ENCODE data around the gene STX1B.
"Not testable (repeated sequence)": the region's sequence is repeated elsewhere in the genome, so short reads cannot be mapped to it uniquely, and the experiment has no call there.

Gene STX1B

GRCh38 chr16:31017756-31018155, 7.3 kb upstream of the STX1B start:
- WGBS, 2 experiments = 91 to 95% methylated on average over 9 to 10 of the region's 10 CpGs
- not testable (repeated sequence) for H3K4me1 ChIP-seq (ENCODE audit: control insufficient read depth, insufficient read depth, low read length); H3K9me3 ChIP-seq (ENCODE audit: control insufficient read depth, low read length); H3K27me3 ChIP-seq (ENCODE audit: control insufficient read depth, insufficient read depth, low read length, poor library complexity, severe bottlenecking); H3K36me3 ChIP-seq (ENCODE audit: control insufficient read depth, insufficient read depth, low read length); H3K4me3 ChIP-seq (ENCODE audit: insufficient read depth, low read depth, low read length); H3K27ac ChIP-seq (ENCODE audit: insufficient read depth, low read depth, low read length, poor library complexity, severe bottlenecking)

- no peaks in the 10 kb centered on the region for H3K36me3 ChIP-seq (ENCODE audit: control insufficient read depth, insufficient read depth, low read length)
- H3K4me1 ChIP-seq (ENCODE audit: control insufficient read depth, insufficient read depth, low read length) = no peaks in the 10 kb centered on the region
- no peak overlapping the region for H3K27ac ChIP-seq (ENCODE audit: insufficient read depth, low read depth, low read length, poor library complexity, severe bottlenecking)
- H3K4me3 ChIP-seq (ENCODE audit: insufficient read depth, low read depth, low read length) = no peak overlapping the region
- no peaks in the 10 kb centered on the region for H3K9me3 ChIP-seq (ENCODE audit: control insufficient read depth, low read length)
- whole genome bisulfite sequencing, 2 experiments = 69 to 81% methylated on average over 6 of the region's 6 CpGs
- peaks cover 7% of the 10 kb centered on the region for H3K27me3 ChIP-seq (ENCODE audit: control insufficient read depth, insufficient read depth, low read length, poor library complexity, severe bottlenecking)
Observed at GRCh38 chr16:31016018-31016417, 5.6 kb upstream of the STX1B start.

GRCh38 chr16:31013292-31013691, 2.9 kb upstream of the STX1B start:
- H3K36me3 ChIP-seq (ENCODE audit: control insufficient read depth, insufficient read depth, low read length); H3K9me3 ChIP-seq (ENCODE audit: control insufficient read depth, low read length); H3K27me3 ChIP-seq (ENCODE audit: control insufficient read depth, insufficient read depth, low read length, poor library complexity, severe bottlenecking); H3K4me1 ChIP-seq (ENCODE audit: control insufficient read depth, insufficient read depth, low read length); H3K27ac ChIP-seq (ENCODE audit: insufficient read depth, low read depth, low read length, poor library complexity, severe bottlenecking); H3K4me3 ChIP-seq (ENCODE audit: insufficient read depth, low read depth, low read length): not testable (repeated sequence)

- H3K4me1 ChIP-seq (ENCODE audit: control insufficient read depth, insufficient read depth, low read length); H3K4me3 ChIP-seq (ENCODE audit: insufficient read depth, low read depth, low read length); H3K36me3 ChIP-seq (ENCODE audit: control insufficient read depth, insufficient read depth, low read length); H3K27me3 ChIP-seq (ENCODE audit: control insufficient read depth, insufficient read depth, low read length, poor library complexity, severe bottlenecking); H3K9me3 ChIP-seq (ENCODE audit: control insufficient read depth, low read length); H3K27ac ChIP-seq (ENCODE audit: insufficient read depth, low read depth, low read length, poor library complexity, severe bottlenecking): not testable (repeated sequence)
- WGBS, 2 experiments = 91 to 92% methylated on average over 7 of the region's 7 CpGs
Observed at GRCh38 chr16:31011815-31012214, 1.4 kb upstream of the STX1B start.

GRCh38 chr16:31009894-31010584, 399 bp downstream of the STX1B start:
- Histone ChIP-seq H3K27me3 (ENCODE audit: control insufficient read depth, insufficient read depth, low read length, poor library complexity, severe bottlenecking) (peaks cover 10% of the 10 kb centered on the region), H3K27ac (ENCODE audit: insufficient read depth, low read depth, low read length, poor library complexity, severe bottlenecking) (no peak overlapping the region), H3K36me3 (ENCODE audit: control insufficient read depth, insufficient read depth, low read length) (no peaks in the 10 kb centered on the region), H3K4me1 (ENCODE audit: control insufficient read depth, insufficient read depth, low read length) (no peaks in the 10 kb centered on the region), H3K4me3 (ENCODE audit: insufficient read depth, low read depth, low read length) (peak overlapping the region; percentile 41), H3K9me3 (ENCODE audit: control insufficient read depth, low read length) (no peaks in the 10 kb centered on the region)
- 11 to 13% methylated on average over 35 to 36 of the region's 36 CpGs for WGBS, 2 experiments

- Histone ChIP-seq H3K9me3 (ENCODE audit: control insufficient read depth, low read length) (no peaks in the 10 kb centered on the region), H3K4me3 (ENCODE audit: insufficient read depth, low read depth, low read length) (no peak overlapping the region), H3K36me3 (ENCODE audit: control insufficient read depth, insufficient read depth, low read length) (no peaks in the 10 kb centered on the region), H3K4me1 (ENCODE audit: control insufficient read depth, insufficient read depth, low read length) (no peaks in the 10 kb centered on the region), H3K27ac (ENCODE audit: insufficient read depth, low read depth, low read length, poor library complexity, severe bottlenecking) (no peak overlapping the region), H3K27me3 (ENCODE audit: control insufficient read depth, insufficient read depth, low read length, poor library complexity, severe bottlenecking) (peaks cover 10% of the 10 kb centered on the region)
- 69 to 70% methylated on average over 7 of the region's 7 CpGs for WGBS, 2 experiments
Observed at GRCh38 chr16:31009120-31009519, 1.3 kb downstream of the STX1B start.

- WGBS, 2 experiments = 89 to 91% methylated on average over 5 of the region's 5 CpGs
- H3K27ac ChIP-seq (ENCODE audit: insufficient read depth, low read depth, low read length, poor library complexity, severe bottlenecking) = no peak overlapping the region
- H3K27me3 ChIP-seq (ENCODE audit: control insufficient read depth, insufficient read depth, low read length, poor library complexity, severe bottlenecking) = peaks cover 10% of the 10 kb centered on the region
- H3K36me3 ChIP-seq (ENCODE audit: control insufficient read depth, insufficient read depth, low read length) = no peaks in the 10 kb centered on the region
- H3K4me3 ChIP-seq (ENCODE audit: insufficient read depth, low read depth, low read length) = no peak overlapping the region
- H3K4me1 ChIP-seq (ENCODE audit: control insufficient read depth, insufficient read depth, low read length) = no peaks in the 10 kb centered on the region
- H3K9me3 ChIP-seq (ENCODE audit: control insufficient read depth, low read length) = no peaks in the 10 kb centered on the region
Observed at GRCh38 chr16:31008551-31008950, 1.9 kb downstream of the STX1B start.

- no peak overlapping the region for H3K27ac ChIP-seq (ENCODE audit: insufficient read depth, low read depth, low read length, poor library complexity, severe bottlenecking)
- peaks cover 10% of the 10 kb centered on the region for H3K27me3 ChIP-seq (ENCODE audit: control insufficient read depth, insufficient read depth, low read length, poor library complexity, severe bottlenecking)
- no peaks in the 10 kb centered on the region for H3K36me3 ChIP-seq (ENCODE audit: control insufficient read depth, insufficient read depth, low read length)
- H3K9me3 ChIP-seq (ENCODE audit: control insufficient read depth, low read length) = no peaks in the 10 kb centered on the region
- 66 to 76% methylated on average over 6 of the region's 6 CpGs for whole genome bisulfite sequencing, 2 experiments
- no peaks in the 10 kb centered on the region for H3K4me1 ChIP-seq (ENCODE audit: control insufficient read depth, insufficient read depth, low read length)
- no peak overlapping the region for H3K4me3 ChIP-seq (ENCODE audit: insufficient read depth, low read depth, low read length)
Observed at GRCh38 chr16:31008149-31008548, 2.3 kb downstream of the STX1B start.

GRCh38 chr16:31007684-31008083, 2.8 kb downstream of the STX1B start:
- Histone ChIP-seq H3K36me3 (ENCODE audit: control insufficient read depth, insufficient read depth, low read length) (no peaks in the 10 kb centered on the region), H3K27me3 (ENCODE audit: control insufficient read depth, insufficient read depth, low read length, poor library complexity, severe bottlenecking) (peaks cover 10% of the 10 kb centered on the region), H3K4me1 (ENCODE audit: control insufficient read depth, insufficient read depth, low read length) (no peaks in the 10 kb centered on the region), H3K27ac (ENCODE audit: insufficient read depth, low read depth, low read length, poor library complexity, severe bottlenecking) (no peak overlapping the region), H3K9me3 (ENCODE audit: control insufficient read depth, low read length) (no peaks in the 10 kb centered on the region), H3K4me3 (ENCODE audit: insufficient read depth, low read depth, low read length) (no peak overlapping the region)
- WGBS, 2 experiments = 65 to 66% methylated on average over 6 of the region's 6 CpGs

- H3K27me3 ChIP-seq (ENCODE audit: control insufficient read depth, insufficient read depth, low read length, poor library complexity, severe bottlenecking) = peaks cover 4% of the 10 kb centered on the region
- H3K4me1 ChIP-seq (ENCODE audit: control insufficient read depth, insufficient read depth, low read length) = no peaks in the 10 kb centered on the region
- H3K4me3 ChIP-seq (ENCODE audit: insufficient read depth, low read depth, low read length) = no peak overlapping the region
- H3K27ac ChIP-seq (ENCODE audit: insufficient read depth, low read depth, low read length, poor library complexity, severe bottlenecking) = no peak overlapping the region
- no peaks in the 10 kb centered on the region for H3K36me3 ChIP-seq (ENCODE audit: control insufficient read depth, insufficient read depth, low read length)
- 93 to 94% methylated on average over 8 of the region's 8 CpGs for WGBS, 2 experiments
- no peaks in the 10 kb centered on the region for H3K9me3 ChIP-seq (ENCODE audit: control insufficient read depth, low read length)
Observed at GRCh38 chr16:31006589-31006988, 3.8 kb downstream of the STX1B start.

- H3K27ac ChIP-seq (ENCODE audit: insufficient read depth, low read depth, low read length, poor library complexity, severe bottlenecking) = no peak overlapping the region
- WGBS, 2 experiments = 79 to 82% methylated on average over 7 of the region's 7 CpGs
Observed at GRCh38 chr16:31006086-31006385, 4.4 kb downstream of the STX1B start.

More at GRCh38 chr16:31006086-31006385, 4.4 kb downstream of the STX1B start:
- Histone ChIP-seq H3K9me3 (ENCODE audit: control insufficient read depth, low read length) (no peaks in the 10 kb centered on the region), H3K4me1 (ENCODE audit: control insufficient read depth, insufficient read depth, low read length) (no peaks in the 10 kb centered on the region), H3K4me3 (ENCODE audit: insufficient read depth, low read depth, low read length) (no peak overlapping the region), H3K27me3 (ENCODE audit: control insufficient read depth, insufficient read depth, low read length, poor library complexity, severe bottlenecking) (peaks cover 3% of the 10 kb centered on the region), H3K36me3 (ENCODE audit: control insufficient read depth, insufficient read depth, low read length) (no peaks in the 10 kb centered on the region)

Measured in ectodermal cell (in vitro differentiated cells).